ENCODE results near the gene OR2G6.
"Not testable (repeated sequence)": the region's sequence is repeated elsewhere in the genome, so short reads cannot be mapped to it uniquely, and the experiment has no call there.

- TF ChIP-seq, protein P1, sequence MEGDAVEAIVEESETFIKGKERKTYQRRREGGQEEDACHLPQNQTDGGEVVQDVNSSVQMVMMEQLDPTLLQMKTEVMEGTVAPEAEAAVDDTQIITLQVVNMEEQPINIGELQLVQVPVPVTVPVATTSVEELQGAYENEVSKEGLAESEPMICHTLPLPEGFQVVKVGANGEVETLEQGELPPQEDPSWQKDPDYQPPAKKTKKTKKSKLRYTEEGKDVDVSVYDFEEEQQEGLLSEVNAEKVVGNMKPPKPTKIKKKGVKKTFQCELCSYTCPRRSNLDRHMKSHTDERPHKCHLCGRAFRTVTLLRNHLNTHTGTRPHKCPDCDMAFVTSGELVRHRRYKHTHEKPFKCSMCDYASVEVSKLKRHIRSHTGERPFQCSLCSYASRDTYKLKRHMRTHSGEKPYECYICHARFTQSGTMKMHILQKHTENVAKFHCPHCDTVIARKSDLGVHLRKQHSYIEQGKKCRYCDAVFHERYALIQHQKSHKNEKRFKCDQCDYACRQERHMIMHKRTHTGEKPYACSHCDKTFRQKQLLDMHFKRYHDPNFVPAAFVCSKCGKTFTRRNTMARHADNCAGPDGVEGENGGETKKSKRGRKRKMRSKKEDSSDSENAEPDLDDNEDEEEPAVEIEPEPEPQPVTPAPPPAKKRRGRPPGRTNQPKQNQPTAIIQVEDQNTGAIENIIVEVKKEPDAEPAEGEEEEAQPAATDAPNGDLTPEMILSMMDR (IDR thresholded peaks at IDR 0.05): not testable (repeated sequence)
- not testable (repeated sequence) for TF ChIP-seq POLR2A (IDR thresholded peaks at IDR 0.05)
Observed at GRCh38 chr1:248473051-248473450, 34.8 kb upstream of the OR2G6 start, which contains the start of gene OR2T3.

Measured in right lobe of liver (tissue), 4 donors.